ENCODE data around the gene SCRN1.
"Not testable (repeated sequence)": the region's sequence is repeated elsewhere in the genome, so short reads cannot be mapped to it uniquely, and the experiment has no call there.

The SCRN1 gene

DNA sequence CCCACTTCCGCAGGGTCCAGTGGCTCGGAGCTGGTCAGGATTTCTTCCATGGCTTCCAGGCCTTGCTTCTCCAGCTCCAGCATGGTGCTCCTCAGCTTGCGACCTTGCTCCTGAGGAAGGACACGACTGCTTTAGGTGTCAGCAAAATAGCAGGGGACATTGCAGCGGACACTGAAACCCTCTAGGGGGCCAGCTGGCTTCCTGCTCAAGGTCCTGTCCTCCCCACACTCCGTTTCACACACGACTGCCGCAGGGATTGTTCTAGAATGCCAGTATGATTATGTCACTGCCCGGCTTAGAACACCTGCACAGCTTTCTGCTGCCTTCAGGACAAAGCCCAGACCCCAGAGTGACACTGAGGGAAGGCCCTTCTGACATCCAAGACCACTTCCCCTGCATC, 65.6 kb downstream of the SCRN1 start:
- no peak for DNase-seq

DNA sequence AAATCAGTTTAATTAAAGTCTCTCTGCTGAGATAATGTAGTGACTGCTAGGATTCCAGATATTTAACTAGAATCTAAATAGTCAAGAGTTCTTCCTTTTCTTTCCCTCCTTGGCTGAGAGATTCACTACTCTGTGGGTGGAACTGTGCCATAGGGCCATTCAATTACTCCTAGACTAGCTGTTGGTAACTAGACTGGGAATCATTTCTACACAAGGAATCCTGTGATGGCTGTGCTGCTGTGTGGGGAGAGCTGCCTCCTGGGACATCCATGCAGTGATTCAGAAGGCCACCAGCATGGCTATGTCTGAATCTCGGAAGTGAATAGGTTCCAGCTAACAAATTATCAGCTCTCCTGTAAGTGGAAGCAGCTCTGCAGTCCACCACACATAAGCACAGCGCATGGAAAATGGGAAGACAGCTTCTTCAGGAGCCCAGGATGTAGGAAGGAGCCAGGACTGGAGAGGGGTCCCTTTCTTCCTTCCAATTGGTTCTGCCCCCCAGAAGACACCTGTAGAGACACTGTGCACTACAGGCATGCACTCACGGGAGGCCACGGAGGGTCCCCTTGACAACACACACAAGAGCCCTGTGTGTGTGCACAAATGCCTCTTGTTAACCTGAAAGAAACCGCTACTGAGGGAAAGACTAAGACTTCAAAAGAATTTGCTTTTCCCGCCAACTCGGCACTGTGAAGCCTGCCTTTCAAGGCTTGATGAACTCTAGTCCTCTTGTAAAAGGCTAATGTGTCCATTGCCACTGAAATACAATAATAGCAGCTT, 66.5 kb downstream of the SCRN1 start:
- DNase-seq = no peak

DNA sequence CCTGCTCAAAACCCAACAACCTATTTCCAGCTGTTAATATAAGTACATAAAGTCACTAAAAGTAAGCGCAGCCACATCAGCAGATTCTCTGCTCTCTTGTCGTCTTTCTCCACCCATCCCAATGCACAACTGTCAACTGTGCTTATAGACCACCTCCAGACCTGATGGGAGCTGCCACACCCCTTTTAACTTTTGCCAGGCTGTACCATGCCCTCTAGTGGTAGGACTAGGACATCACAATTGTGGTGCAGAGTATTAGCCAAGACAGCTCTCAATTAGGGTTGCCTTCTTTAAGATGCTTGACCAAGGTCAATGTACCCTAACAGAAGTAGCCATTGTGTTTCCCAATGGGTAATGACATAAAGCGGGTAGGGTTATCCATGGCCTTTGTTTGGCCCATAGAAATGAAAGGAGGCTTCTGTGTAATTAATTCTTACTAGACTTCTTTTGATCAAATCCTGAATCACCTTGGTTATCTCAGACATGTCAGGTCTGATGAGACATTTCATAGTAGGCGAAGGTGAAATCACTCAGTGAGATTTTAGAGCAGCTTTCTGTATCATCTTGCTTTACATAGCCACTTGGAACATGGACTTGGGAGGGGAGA, 68.1 kb downstream of the SCRN1 start:
- peak; percentile 41 for DNase-seq

DNA sequence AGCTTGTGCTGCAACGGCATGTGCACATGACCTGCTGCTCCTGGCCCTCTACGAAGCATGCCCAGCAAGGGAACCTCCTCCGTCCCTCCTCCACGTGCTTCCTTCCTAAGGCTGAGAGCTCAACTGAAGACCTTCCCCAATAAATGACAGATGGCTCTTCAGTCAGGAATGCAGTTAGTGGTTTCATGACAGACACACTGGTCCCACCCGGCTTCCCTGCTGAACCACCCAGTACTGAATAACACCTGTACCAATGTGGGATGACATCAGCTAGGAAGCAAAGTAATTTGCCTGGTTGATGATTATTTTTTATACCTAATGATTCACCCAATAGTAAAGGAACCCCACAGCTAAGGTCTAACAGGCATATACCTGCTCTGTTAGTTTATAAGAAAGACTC, 69.1 kb downstream of the SCRN1 start:
- DNase-seq = no peak

DNA sequence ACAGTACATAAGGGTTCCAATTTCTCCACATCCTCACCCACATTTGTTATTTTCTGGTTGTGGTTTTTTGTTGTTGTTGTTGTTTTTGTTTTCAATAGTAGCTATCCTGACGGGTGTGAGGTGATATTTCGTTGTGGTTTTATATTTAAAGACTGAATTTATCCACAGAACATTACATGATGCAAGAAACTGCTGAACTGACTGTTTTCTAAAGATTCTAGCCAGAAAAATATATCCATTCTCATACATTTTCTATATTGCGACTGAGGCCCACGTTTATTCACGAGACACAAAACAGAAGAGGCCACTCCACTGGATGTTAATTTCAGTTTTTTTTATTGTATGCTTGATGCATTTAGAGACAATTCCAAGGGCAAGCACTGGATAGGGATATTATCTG, 69.8 kb downstream of the SCRN1 start:
- DNase-seq = no peak

DNA sequence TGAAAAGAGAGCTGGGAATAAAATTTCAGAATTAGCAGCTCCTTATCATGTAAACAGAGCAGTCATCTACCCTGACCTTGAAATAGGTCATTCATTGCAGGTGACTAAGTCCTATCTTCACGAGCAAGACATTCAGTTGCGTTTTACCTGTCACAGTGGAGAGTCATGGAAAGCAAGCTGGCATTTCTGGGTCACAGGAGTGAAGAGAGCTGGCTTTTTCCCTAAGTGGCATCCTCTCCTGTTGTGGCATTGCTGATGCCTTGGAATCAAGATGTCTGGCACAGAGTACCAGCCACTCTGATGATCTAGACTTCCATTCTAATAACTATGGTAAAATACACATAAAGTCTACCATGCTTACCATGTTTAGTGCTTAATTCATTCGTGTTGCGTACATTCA, 70.8 kb downstream of the SCRN1 start:
- no peak for DNase-seq

DNA sequence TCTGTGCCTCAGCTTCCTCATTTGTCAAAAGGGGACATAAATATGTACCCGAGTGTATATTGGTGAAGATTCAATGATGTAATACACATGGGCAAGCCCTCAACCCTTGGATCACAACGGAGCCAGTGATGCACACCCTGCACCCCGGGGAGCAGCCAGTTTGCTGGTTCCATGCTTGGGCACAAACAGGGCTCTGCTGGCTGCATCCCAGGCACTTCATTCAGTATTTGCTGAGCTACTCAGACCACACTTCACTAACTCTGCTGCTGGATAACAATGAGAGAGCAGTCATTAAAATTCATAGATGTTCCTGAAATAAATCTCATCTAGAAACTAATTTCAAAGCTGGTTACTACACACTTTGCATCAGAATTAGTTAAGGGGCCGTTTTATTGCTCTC, 72.0 kb downstream of the SCRN1 start:
- DNase-seq = peak; percentile 79

DNA sequence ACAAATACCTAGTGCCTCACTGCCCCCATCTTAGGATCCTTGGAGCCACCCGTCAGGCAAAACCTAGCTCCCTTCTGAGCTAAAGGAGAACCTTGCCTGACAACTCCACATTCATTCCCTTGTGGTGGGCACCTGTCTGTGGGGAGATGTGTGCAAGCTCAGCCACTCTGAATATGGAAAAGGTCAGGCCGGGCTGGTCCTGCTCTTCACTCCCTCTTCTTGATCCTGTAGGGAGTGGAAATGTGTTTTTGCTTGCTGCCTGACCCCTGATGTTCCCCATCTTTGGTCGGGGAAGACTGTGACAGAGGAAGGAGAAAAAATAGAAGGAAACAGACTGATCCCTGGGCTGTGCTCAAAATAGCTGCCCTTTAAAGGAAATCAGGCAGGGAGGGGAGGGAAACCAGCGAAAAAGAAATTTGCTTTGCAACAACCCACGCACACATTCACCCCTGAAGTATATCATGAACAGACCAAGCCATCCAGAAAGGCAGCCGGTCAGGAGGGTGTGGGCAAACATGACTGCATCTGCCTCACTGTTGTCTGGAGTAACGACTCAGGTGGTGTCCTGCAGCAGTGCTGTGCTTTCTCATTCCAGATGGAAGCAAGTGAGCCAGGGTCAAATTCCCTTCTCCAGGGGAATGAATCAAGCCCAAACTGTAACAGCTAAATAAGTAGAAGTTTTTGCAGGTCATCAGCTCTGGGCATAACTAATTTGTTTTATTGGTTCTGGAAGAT, 74.0 kb downstream of the SCRN1 start:
- peak; percentile 12 for DNase-seq

DNA sequence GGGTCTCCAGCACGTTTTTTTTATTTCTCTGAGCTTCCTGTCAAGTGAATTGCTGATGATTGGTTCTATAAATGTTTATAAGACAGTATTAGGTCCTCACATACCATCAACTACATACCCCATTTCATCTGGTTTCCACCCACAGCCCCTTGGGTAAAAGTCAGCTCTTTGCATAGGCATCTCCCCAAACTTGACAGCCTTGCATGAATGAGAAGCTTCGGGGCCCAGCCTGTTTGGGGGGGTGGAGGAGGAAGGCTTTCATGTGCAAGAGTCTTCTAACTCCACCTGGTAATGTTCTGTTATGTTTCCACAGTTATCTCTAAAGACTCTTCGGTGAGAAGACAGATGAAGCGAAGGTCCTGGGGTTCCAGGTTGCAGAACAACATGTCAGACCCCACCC, 75.4 kb downstream of the SCRN1 start:
- DNase-seq = no peak

DNA sequence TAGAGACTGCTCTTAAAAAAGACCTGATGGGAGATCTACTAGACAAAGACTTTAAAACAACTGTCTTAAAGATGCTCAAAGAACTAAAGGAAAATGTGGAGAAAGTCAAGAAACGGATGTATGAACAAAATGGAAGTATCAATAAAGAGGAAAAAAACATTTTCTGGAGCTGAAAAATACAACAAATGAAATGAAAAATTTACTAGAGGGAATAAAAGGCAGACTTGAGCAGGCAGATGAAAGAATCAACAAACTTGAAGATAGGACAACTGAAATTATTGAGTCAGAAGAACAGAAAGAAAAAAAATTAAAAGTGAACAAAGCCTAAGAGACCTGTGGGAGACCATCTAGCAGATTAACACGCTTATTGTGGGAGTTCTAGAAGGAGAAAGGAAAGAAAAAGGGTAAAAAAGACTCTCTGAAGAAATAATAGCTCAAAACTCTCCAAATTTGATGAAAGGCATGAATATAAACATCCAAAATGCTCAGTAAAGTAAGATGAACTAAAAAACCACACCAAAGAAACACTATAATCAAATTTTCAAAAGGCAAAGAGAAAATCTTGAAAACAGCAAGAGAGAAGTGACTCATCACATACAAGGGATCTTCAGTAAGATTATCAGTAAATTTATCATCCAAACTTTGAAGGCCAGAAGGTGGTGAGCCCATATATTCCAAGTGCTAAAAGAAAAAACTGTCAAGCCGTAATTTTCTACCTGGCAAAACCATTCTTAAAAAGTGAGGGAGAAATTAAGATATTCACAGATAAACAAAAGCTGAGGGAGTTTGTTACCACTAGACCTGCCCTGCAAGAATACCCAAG, 83.2 kb downstream of the SCRN1 start:
- no peak for DNase-seq

DNA sequence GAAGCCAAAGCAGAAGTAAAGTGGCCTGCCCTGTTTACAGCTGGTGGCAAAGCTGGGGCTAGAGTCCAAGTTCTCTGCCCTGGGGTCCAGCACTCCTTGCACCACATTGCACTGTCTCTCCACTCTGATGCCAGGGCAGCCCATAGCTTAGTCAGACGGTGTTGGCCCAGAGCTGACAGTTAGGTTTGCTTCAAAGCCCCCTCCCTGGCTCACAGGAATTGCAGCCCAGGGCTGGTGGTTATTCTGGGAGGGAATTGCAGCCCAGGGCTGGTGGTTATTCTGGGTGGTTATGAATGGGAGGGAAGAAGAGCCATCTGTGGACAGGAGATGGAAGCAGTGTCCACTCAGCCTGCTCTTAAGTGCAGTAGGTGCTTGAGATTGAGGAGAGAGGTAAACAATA, 88.9 kb downstream of the SCRN1 start:
- DNase-seq = no peak

DNA sequence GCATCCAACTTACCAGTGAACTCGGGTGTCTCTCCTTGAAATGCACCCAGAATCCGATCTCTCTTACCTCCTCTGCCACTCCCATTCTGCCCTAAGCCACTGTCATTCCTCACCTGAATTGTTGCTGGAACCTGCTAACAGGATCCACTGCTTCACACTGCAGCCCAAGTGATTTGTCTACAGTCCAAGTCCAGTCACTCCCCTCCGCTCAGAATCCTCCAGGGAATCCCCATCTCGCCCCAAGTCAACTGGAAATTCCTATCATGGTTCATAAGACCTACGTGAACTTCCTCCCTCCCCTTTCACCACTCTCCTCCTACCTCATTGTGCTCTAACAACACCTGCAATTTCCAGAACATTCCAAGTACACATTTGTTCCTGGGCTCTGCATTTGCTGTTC, 91.3 kb downstream of the SCRN1 start:
- no peak for DNase-seq

DNA sequence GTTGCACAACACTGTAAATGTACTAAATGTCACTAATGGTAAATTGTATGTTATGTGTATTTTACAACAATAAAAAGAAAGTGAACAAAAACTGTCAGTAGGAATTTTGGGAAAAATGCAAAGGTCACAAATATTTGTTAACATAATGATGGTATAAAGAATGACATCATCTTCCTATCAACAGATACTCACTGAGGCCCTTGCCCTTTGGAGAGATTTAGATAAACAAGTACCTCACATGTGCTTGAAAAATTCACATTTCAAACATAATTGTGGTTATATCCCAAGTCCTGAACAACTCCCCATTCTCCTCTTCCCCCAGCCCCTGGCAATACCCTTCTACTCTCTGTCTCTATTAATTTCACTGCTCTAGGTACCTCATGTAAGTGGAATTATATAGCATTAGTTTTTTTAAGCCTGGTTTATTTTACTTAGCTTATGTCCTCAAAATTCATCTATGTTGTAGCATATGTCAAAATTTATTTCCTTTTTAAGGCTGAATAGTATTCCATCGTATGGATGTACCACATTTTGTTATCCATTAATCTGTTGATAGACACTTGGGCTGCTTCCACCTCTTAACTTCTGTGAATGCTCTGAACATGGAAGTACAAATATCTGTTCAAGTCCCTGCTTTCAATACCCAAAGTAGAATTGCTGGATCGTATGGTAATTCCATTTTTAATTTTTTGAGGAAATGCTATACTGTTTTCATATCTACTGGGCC, 92.8 kb downstream of the SCRN1 start:
- no peak for DNase-seq

DNA sequence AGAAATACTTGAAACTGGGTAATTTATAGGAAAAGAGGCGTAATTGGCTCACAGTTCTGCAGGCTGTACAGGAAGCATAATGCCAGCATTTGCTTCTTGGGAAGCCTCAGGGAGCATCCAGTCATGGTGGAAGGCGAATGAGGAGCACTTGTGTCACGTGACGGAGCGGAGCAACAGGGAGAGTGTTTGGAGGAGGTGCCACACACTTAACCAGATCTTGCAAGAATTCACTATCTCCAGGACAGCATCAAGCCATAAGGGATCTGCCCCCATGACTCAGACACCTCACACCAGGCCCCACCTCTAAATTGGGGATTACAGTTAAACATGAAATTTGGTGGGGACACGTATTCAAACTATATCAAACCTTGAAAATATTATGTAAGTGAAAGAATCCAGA, 94.0 kb downstream of the SCRN1 start:
- DNase-seq = no peak

DNA sequence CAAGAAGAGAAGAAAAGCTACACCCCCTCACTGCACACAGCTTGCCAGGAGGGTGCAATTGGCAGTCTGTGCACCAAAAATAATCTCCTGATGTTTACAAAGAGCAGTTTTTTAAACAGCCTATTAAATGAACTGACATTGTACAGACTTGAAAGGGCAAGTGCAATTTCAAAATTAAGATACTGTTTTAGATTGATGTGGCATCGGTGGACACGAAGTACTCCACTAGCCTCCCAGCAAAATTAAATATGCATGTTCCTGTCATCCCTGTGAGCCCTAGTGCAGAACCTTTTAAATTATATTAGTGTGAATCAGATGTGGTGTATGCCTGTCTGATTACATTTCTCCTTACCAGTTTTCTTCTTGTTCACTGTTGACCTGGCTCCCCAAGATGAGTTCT, 95.3 kb downstream of the SCRN1 start:
- DNase-seq = no peak

DNA sequence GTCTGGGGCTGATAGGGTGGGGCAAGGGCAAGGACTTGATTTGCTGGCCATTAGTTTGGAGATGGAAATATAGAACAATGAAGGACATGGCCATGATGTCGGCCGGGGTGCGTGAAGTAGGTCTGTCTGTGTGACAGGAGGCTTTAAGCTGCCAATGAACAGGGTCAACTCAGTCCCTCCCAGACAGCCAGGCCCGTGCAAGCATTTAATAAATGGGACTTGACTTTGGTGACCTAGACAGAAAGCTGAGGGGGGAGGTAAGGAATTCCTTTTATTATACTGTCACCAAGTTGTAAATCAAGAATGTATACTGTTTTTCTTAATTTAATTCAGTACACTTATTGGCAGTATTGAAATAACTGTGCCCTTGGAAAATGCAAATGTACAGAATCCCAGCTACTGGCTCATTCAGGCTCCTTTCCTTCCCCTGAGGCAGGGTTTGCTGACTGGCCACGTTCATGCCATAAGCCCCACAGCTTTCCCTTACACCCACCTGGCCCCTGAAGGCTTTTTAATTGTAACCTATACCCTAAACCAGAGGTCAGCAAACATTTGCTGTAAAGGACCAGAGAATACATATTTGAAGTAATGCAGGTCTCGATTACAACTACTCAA, 96.1 kb downstream of the SCRN1 start:
- no peak for DNase-seq

DNA sequence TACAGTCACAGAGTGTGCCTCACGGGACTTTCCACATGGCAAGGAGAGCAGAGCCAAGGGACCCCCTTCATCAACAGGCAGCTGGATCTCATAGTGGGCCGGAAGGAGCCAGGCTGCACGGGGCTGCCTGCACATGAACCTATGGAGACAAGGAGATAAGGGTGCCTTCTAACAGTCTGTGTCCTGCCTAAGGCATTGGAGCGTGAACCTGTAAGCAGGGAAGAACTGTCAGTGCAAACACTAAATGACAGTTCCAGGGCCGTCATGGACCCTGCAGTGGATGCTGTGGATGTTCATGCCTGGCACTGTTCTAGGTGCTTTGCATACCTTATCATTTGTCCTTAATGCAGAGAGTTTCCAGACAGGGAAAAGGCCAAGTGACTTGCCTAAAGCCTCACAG, 97.4 kb downstream of the SCRN1 start:
- DNase-seq = no peak

DNA sequence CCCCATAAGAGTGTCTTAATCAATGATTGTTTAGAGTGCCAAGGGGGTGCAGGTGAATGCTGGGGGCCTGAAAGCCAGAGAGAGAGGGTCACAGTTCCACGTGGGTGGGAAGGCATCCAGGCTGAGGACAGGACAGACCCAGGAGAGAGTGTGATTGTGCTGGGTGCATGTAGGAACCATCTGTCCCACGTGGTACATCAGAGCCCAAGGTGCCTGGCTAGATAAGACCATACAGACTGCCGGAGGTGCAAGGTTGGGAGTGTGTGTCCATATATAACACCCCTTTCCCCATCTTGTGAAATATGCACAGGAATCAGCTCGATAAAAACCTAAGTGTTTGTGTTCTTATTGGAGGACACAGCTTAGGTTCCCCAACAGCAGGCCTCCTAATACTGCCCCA, 97.8 kb downstream of the SCRN1 start:
- DNase-seq = no peak

DNA sequence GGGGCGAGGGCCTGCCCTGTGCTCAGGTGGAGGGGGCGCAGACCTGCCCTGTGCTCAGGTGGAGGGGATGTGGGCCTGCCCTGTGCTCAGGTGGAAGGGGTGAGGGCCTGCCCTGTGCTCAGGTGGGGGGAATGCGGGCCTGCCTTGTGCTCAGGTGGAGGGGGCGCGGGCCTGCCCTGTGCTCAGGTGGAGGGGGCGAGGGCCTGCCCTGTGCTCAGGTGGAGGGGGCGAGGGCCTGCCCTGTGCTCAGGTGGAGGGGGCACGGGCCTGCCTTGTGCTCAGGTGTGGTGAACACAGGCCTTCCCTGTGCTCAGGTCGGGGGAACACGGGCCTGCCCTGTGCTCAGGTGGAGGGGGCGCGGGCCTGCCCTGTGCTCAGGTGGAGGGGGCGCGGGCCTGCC, 98.8 kb downstream of the SCRN1 start:
- not testable (repeated sequence) for DNase-seq

DNA sequence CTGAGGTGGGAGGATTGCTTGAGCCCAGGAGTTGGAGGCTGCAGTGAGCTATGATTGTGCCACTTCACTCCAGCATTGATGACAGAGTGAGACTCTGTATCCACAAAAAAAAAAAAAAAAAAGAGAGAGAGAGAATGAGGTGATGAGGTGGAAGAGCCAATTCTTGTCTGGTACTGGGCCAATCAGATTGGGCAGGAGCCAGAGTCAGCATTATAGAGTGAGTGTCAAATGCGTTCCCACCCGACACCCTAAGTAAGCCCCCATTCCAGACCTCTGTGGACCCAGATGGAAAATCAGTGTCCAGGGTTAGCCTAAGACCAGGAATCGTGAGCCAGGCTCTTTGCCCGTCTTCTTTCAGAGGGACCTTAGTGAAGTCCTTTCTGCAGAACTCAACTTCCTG, 99.3 kb downstream of the SCRN1 start:
- no peak for DNase-seq

DNA sequence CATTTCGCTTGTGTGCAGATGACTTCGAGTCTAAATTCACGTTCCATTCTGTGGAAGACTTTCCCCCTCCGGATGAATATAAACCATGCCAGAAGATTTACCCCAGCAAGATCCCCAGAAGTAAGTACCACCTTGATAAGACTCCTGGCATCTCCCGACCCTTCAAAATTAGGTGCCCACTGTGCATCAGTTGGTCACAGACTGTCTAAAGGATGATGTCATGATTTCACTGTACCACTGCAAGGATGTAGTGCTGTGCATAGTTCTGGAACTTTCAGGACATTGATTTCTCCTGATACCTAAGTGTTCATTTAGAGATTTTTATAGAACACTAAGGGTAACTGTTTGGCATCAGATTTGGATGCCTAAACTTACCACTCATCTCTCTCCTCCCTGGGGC, 100.3 kb downstream of the SCRN1 start:
- no peak for DNase-seq

DNA sequence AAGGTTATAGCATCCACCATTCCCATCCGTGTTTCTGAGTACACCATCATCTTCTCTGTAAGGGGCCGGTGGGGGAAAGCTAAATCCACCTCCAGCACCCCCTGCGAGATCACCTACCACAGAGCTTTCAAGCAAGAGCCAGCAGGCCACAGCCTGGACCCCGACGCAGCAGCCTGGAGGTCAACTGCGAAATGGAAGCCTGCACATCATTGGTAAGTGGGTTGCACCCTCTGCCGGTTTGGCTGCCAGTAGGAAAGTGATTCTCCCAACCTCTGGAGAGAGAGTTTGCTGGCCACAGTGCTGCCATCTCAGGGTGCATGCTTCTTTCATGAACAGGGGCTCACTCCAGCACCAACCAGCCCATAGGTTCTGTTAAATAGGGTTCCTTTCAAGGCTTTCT, 101.6 kb downstream of the SCRN1 start:
- no peak for DNase-seq
